GM12878 (cell line): ENCODE measurements around the gene KIF11. TPM values are rescaled to one million over a fixed set of nuclear protein-coding genes. Genes with fewer than 3 reads are reported as not detected.

Source experiments
- ASH2L ChIP-seq: fragments of 300-600, 200-600 bp; sonication (generic); IDR thresholded peaks from 2 replicates; pipeline ENCODE4 v1.6.1; 2017; ENCODE audit warnings: low read depth, mild to moderate bottlenecking, borderline replicate concordance
- BHLHE40 ChIP-seq, 2 experiments: fragments of 450-650 bp in 1 of 2; IDR thresholded peaks; 2 replicates each; pipeline ENCODE4 v1.6.1; 2011 to 2017; ENCODE audit warnings: low read depth in 2 of 2, borderline replicate concordance in 1 of 2, improper control_type of control experiment in 1 of 2, low read length in 1 of 2, mild to moderate bottlenecking in 1 of 2
- CBFB ChIP-seq: IDR thresholded peaks from 2 replicates; pipeline ENCODE4 v1.6.1; 2016; ENCODE audit warnings: antibody characterized with exemption, low read depth
- ETV6 ChIP-seq, 2 experiments: fragments of 450-650 bp in 1 of 2; IDR thresholded peaks in 1 of 2; conservative IDR thresholded peaks in 1 of 2; 2 replicates each; pipeline ENCODE4 v1.6.1; 2014; ENCODE audit warnings: antibody characterized with exemption in 1 of 2, borderline replicate concordance in 1 of 2, low read depth in 1 of 2, mild to moderate bottlenecking in 1 of 2, moderate library complexity in 1 of 2
- NRF1 ChIP-seq: conservative IDR thresholded peaks from 2 replicates; pipeline ENCODE4 v1.6.1; 2011; ENCODE audit warnings: mild to moderate bottlenecking, low read depth, low read length, improper control_type of control experiment
- POLR2AphosphoS2 ChIP-seq: IDR thresholded peaks from 2 replicates; pipeline ENCODE4 v1.6.1; 2011; ENCODE audit warnings: low read depth, mild to moderate bottlenecking, low read length, improper control_type of control experiment, moderate library complexity
- POLR2AphosphoS5 ChIP-seq: IDR thresholded peaks from 2 replicates; pipeline ENCODE4 v1.6.1; 2011; ENCODE audit warnings: mild to moderate bottlenecking, low read length, inconsistent platforms
- RELA ChIP-seq: fragments of 450-650 bp; IDR thresholded peaks from 2 replicates; pipeline ENCODE4 v1.8.0; 2014; ENCODE audit warnings: borderline replicate concordance; ENCODE audit not compliant: partially characterized antibody
- SREBF1 ChIP-seq: IDR thresholded peaks from 2 replicates; pipeline ENCODE4 v1.6.1; 2012; ENCODE audit warnings: mild to moderate bottlenecking, low read length
- SRF ChIP-seq, 2 experiments: IDR thresholded peaks; 2 replicates each; pipeline ENCODE4 v1.6.1; 2011; ENCODE audit warnings: low read depth in 2 of 2, low read length in 2 of 2, mild to moderate bottlenecking in 1 of 2, moderate library complexity in 1 of 2
- TAF1 ChIP-seq: IDR thresholded peaks from 2 replicates; pipeline ENCODE4 v1.6.1; 2011; ENCODE audit warnings: mild to moderate bottlenecking, low read depth, low read length, borderline replicate concordance
- YY1 ChIP-seq: IDR thresholded peaks from 2 replicates; pipeline ENCODE4 v1.6.1; 2011; ENCODE audit warnings: low read depth, mild to moderate bottlenecking, low read length
- ZBED1 ChIP-seq: IDR thresholded peaks from 2 replicates; pipeline ENCODE4 v1.6.1; 2016; ENCODE audit warnings: borderline replicate concordance
- ZNF207 ChIP-seq: fragments of 450-650 bp; IDR thresholded peaks from 2 replicates; pipeline ENCODE4 v1.6.1; 2014; ENCODE audit warnings: antibody characterized with exemption, mild to moderate bottlenecking, borderline replicate concordance
- ZNF274 ChIP-seq: IDR thresholded peaks from one replicate; pipeline ENCODE4 v1.8.0; 2011; ENCODE audit not compliant: insufficient read length, insufficient read depth
- polyA plus RNA-seq, 11 experiments: library from polyadenylated mRNA; depleted of rRNA in 4 of 11; unstranded in 6 of 11; stranded (reverse) in 5 of 11; fragments of >200 nt; fragmentation: Nextera tagmentation in 4 of 11; fragmentation: Illumina TruSeq in 1 of 11; extraction: Ambion mirVana in 4 of 11; extraction: Trizol in 1 of 11; gene quantifications; 1 replicate in 1 of 11; 2 replicates in 10 of 11; pipeline versions ENCODE4 v1.2.1 to v1.2.3, GENCODE V29; 2011 to 2016; ENCODE audit warnings: inconsistent platforms in 2 of 11, missing spikeins in 2 of 11, low read depth in 1 of 11
- total RNA-seq, 4 experiments: library from RNA; depleted of rRNA in 3 of 4; stranded (reverse); fragments of >200 nt in 3 of 4; fragmentation: Illumina TruSeq in 1 of 4; extraction: Trizol in 1 of 4; gene quantifications; 2 replicates each; pipeline versions ENCODE4 v1.2.1 to v1.2.3, GENCODE V29; 2013 to 2021
- TF ChIP-seq, protein P1 (sequence below): fragments of 450-650 bp; IDR thresholded peaks from 2 replicates; pipeline ENCODE4 v1.6.1; 2017; ENCODE audit warnings: low read depth, mild to moderate bottlenecking, moderate library complexity
- TF ChIP-seq, protein P2 (sequence below): fragments of 450-650 bp; formaldehyde crosslinking; IDR thresholded peaks from 2 replicates; pipeline ENCODE4 v1.4.0; 2020; ENCODE audit warnings: mild to moderate bottlenecking, moderate library complexity
- TF ChIP-seq, protein P3 (sequence below): IDR thresholded peaks from 2 replicates; pipeline ENCODE4 v1.6.1; 2011; ENCODE audit warnings: borderline replicate concordance, low read depth, mild to moderate bottlenecking, moderate library complexity, low read length; ENCODE audit not compliant: insufficient read depth, poor library complexity, severe bottlenecking
- TF ChIP-seq, protein P4 (sequence below): fragments of 450-650 bp; IDR thresholded peaks from 2 replicates; pipeline ENCODE4 v1.6.1; 2018; ENCODE audit warnings: mild to moderate bottlenecking, low read depth, moderate library complexity; ENCODE audit not compliant: partially characterized antibody

Gene KIF11
- total and polyA plus RNA-seq, 10 of the 15 experiments (the other 5 are each of a cell fraction or from before 2014, with no cell fraction given): 14.1 to 79.8 (median 41.9) TPM

DNA sequence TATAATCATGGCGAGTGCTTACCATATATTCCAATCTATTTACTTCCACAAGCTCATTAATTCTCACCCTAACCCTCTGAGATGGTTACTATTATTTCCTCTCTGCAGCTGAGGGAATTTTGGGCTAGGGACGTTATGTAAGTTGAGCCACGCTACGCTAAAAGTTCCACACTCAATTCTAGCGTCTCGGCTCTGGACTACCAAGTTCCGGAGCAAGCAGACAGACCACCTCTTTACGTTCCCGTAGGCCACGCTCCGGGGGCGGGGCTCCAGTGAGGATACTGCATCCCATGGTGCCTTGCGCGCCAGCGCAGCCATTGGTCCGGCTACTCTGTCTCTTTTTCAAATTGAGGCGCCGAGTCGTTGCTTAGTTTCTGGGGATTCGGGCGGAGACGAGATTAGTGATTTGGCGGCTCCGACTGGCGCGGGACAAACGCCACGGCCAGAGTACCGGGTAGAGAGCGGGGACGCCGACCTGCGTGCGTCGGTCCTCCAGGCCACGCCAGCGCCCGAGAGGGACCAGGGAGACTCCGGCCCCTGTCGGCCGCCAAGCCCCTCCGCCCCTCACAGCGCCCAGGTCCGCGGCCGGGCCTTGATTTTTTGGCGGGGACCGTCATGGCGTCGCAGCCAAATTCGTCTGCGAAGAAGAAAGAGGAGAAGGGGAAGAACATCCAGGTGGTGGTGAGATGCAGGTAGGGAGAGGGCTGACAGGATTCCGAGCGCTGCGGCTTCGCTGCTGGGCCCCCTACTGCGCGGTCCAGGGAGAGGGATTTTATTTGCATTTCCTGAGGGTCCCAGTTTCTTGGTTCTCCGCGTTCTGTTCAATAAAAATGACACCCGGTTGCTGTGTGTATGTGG lies at the start of gene KIF11 (continued):
- no peak for TF ChIP-seq BHLHE40 (IDR thresholded peaks at IDR 0.05; ENCODE audit: borderline replicate concordance in 1 of 2, low read depth in 2 of 2, low read length in 1 of 2)
- TF ChIP-seq SREBF1: no peak
- peak; percentile 98 for TF ChIP-seq POLR2AphosphoS5
- no peak for TF ChIP-seq ZNF274
- TF ChIP-seq, protein P1, sequence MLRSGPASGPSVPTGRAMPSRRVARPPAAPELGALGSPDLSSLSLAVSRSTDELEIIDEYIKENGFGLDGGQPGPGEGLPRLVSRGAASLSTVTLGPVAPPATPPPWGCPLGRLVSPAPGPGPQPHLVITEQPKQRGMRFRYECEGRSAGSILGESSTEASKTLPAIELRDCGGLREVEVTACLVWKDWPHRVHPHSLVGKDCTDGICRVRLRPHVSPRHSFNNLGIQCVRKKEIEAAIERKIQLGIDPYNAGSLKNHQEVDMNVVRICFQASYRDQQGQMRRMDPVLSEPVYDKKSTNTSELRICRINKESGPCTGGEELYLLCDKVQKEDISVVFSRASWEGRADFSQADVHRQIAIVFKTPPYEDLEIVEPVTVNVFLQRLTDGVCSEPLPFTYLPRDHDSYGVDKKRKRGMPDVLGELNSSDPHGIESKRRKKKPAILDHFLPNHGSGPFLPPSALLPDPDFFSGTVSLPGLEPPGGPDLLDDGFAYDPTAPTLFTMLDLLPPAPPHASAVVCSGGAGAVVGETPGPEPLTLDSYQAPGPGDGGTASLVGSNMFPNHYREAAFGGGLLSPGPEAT: peak; percentile 22; the same call in 1 of the 2 replicates
- peak; percentile 18; the same call in 1 of the 2 replicates for TF ChIP-seq CBFB
- peak; percentile 81 for TF ChIP-seq TAF1
- no peak for TF ChIP-seq ZBED1
- TF ChIP-seq, protein P2, sequence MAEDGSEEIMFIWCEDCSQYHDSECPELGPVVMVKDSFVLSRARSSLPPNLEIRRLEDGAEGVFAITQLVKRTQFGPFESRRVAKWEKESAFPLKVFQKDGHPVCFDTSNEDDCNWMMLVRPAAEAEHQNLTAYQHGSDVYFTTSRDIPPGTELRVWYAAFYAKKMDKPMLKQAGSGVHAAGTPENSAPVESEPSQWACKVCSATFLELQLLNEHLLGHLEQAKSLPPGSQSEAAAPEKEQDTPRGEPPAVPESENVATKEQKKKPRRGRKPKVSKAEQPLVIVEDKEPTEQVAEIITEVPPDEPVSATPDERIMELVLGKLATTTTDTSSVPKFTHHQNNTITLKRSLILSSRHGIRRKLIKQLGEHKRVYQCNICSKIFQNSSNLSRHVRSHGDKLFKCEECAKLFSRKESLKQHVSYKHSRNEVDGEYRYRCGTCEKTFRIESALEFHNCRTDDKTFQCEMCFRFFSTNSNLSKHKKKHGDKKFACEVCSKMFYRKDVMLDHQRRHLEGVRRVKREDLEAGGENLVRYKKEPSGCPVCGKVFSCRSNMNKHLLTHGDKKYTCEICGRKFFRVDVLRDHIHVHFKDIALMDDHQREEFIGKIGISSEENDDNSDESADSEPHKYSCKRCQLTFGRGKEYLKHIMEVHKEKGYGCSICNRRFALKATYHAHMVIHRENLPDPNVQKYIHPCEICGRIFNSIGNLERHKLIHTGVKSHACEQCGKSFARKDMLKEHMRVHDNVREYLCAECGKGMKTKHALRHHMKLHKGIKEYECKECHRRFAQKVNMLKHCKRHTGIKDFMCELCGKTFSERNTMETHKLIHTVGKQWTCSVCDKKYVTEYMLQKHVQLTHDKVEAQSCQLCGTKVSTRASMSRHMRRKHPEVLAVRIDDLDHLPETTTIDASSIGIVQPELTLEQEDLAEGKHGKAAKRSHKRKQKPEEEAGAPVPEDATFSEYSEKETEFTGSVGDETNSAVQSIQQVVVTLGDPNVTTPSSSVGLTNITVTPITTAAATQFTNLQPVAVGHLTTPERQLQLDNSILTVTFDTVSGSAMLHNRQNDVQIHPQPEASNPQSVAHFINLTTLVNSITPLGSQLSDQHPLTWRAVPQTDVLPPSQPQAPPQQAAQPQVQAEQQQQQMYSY (CRISPR knock-in tag): no peak
- TF ChIP-seq YY1: peak; percentile 88
- peak; percentile 32 for TF ChIP-seq RELA
- peak; percentile 97 for TF ChIP-seq ASH2L
- TF ChIP-seq SRF (IDR thresholded peaks at IDR 0.05; ENCODE audit: low read depth in 2 of 2, low read length in 2 of 2): no peak
- TF ChIP-seq, protein P3, sequence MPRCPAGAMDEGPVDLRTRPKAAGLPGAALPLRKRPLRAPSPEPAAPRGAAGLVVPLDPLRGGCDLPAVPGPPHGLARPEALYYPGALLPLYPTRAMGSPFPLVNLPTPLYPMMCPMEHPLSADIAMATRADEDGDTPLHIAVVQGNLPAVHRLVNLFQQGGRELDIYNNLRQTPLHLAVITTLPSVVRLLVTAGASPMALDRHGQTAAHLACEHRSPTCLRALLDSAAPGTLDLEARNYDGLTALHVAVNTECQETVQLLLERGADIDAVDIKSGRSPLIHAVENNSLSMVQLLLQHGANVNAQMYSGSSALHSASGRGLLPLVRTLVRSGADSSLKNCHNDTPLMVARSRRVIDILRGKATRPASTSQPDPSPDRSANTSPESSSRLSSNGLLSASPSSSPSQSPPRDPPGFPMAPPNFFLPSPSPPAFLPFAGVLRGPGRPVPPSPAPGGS: no peak
- TF ChIP-seq, protein P4, sequence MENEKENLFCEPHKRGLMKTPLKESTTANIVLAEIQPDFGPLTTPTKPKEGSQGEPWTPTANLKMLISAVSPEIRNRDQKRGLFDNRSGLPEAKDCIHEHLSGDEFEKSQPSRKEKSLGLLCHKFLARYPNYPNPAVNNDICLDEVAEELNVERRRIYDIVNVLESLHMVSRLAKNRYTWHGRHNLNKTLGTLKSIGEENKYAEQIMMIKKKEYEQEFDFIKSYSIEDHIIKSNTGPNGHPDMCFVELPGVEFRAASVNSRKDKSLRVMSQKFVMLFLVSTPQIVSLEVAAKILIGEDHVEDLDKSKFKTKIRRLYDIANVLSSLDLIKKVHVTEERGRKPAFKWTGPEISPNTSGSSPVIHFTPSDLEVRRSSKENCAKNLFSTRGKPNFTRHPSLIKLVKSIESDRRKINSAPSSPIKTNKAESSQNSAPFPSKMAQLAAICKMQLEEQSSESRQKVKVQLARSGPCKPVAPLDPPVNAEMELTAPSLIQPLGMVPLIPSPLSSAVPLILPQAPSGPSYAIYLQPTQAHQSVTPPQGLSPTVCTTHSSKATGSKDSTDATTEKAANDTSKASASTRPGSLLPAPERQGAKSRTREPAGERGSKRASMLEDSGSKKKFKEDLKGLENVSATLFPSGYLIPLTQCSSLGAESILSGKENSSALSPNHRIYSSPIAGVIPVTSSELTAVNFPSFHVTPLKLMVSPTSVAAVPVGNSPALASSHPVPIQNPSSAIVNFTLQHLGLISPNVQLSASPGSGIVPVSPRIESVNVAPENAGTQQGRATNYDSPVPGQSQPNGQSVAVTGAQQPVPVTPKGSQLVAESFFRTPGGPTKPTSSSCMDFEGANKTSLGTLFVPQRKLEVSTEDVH: no peak
- TF ChIP-seq POLR2AphosphoS2: peak; percentile 91
- no peak for TF ChIP-seq ZNF207
- no peak for TF ChIP-seq ETV6 (conservative IDR thresholded peaks at IDR 0.05 in 1 of 2, IDR thresholded peaks at IDR 0.05 in 1 of 2; ENCODE audit: borderline replicate concordance in 1 of 2, low read depth in 1 of 2)
- TF ChIP-seq NRF1: peak; percentile 22; the same call in 1 of the 2 replicates
